ENCODE data around the gene HAUS7. TPM values are rescaled to one million over a fixed set of nuclear protein-coding genes. Genes with fewer than 3 reads are reported as not detected.

HAUS7 gene
- total RNA-seq, 1 experiment from 2014 or later: 59.9 TPM

DNA sequence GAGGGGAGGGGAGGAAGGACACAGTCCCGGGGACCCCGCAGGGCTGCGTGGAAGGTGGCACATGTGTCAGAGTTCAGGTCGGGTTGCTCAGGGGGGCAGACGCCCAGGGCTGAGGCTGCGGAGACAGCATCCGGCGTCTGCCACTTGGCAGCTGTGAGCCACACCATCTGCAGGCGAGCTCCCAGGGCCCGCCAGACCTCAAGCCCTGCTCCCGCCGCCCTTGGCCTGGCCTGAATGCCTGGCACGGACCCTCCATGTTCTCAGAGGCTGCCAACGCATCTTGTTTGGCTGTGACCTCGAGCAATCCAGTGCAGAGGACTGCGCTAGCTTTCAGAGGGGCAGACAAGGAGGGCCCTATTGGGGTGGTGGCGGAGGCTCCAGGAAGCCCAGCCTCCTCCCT, 29.5 kb upstream of the HAUS7 start:
- TF ChIP-seq, protein P1, sequence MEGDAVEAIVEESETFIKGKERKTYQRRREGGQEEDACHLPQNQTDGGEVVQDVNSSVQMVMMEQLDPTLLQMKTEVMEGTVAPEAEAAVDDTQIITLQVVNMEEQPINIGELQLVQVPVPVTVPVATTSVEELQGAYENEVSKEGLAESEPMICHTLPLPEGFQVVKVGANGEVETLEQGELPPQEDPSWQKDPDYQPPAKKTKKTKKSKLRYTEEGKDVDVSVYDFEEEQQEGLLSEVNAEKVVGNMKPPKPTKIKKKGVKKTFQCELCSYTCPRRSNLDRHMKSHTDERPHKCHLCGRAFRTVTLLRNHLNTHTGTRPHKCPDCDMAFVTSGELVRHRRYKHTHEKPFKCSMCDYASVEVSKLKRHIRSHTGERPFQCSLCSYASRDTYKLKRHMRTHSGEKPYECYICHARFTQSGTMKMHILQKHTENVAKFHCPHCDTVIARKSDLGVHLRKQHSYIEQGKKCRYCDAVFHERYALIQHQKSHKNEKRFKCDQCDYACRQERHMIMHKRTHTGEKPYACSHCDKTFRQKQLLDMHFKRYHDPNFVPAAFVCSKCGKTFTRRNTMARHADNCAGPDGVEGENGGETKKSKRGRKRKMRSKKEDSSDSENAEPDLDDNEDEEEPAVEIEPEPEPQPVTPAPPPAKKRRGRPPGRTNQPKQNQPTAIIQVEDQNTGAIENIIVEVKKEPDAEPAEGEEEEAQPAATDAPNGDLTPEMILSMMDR (IDR thresholded peaks at IDR 0.05): no peak
- no peak for TF ChIP-seq SIN3A (IDR thresholded peaks at IDR 0.05; ENCODE audit: borderline replicate concordance, insufficient read depth, low read depth, low read length)
- TF ChIP-seq TCF7L2 (IDR thresholded peaks at IDR 0.05; ENCODE audit: low read depth, low read length): no peak
- TF ChIP-seq, protein P2, sequence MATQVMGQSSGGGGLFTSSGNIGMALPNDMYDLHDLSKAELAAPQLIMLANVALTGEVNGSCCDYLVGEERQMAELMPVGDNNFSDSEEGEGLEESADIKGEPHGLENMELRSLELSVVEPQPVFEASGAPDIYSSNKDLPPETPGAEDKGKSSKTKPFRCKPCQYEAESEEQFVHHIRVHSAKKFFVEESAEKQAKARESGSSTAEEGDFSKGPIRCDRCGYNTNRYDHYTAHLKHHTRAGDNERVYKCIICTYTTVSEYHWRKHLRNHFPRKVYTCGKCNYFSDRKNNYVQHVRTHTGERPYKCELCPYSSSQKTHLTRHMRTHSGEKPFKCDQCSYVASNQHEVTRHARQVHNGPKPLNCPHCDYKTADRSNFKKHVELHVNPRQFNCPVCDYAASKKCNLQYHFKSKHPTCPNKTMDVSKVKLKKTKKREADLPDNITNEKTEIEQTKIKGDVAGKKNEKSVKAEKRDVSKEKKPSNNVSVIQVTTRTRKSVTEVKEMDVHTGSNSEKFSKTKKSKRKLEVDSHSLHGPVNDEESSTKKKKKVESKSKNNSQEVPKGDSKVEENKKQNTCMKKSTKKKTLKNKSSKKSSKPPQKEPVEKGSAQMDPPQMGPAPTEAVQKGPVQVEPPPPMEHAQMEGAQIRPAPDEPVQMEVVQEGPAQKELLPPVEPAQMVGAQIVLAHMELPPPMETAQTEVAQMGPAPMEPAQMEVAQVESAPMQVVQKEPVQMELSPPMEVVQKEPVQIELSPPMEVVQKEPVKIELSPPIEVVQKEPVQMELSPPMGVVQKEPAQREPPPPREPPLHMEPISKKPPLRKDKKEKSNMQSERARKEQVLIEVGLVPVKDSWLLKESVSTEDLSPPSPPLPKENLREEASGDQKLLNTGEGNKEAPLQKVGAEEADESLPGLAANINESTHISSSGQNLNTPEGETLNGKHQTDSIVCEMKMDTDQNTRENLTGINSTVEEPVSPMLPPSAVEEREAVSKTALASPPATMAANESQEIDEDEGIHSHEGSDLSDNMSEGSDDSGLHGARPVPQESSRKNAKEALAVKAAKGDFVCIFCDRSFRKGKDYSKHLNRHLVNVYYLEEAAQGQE (IDR thresholded peaks at IDR 0.05; ENCODE audit: insufficient read depth in 1 of 2, low read depth in 2 of 2, low read length in 1 of 2): no peak
- TF ChIP-seq POLR2AphosphoS5 (IDR thresholded peaks at IDR 0.05; ENCODE audit: low read depth, low read length): no peak
- DNase-seq (ENCODE audit: low read depth, low spot score): no peak
- Histone ChIP-seq H3K27ac (ENCODE audit: low read length) (no peak overlapping the region), H3K4me1 (ENCODE audit: control insufficient read depth, insufficient read depth, low read length) (no peaks in the 10 kb centered on the region), H3K36me3 (ENCODE audit: control insufficient read depth, insufficient read depth, low read length) (no peaks in the 10 kb centered on the region), H3K27me3 (ENCODE audit: control insufficient read depth, insufficient read depth, low read length) (no peaks in the 10 kb centered on the region), H3K9me3 (ENCODE audit: control insufficient read depth, insufficient read depth, low read depth, low read length) (no peaks in the 10 kb centered on the region), H3K4me3 (ENCODE audit: low read depth in 2 of 2, low read length in 2 of 2) (no peak overlapping the region)
- ChIA-PET POLR2A (no interaction called here), CTCF (no interaction called here)
- intact Hi-C loops (cut with micrococcal nuclease; ENCODE audit: unreplicated experiment): no loop called here
- no peak for ATAC-seq
- BruUV-seq (replicated peaks): no TSS peak
- in situ Hi-C loops (cut with HindIII; ENCODE audit: low pct_unique_long_range_greater_than_20kb, low sequenced_read_pairs): no loop called here

DNA sequence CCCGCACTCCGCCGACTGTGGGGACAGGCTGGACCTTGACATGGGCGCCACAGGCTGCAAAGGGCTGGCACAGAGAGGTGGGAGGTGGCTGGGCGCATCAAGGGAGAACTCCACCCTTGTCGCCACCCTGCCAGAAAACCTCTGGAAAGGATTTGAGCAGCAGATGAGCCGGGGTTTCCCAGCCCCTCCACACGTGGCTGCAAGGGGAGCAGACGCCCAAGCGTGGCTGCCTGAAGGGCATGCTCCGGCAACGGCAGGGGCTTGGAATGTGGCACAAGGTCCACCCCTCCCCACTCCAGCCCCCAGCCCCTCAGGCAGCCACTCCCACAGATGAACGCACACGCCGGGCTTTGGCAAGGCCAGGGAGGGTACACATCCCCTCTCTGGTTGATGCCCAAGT, 29.0 kb upstream of the HAUS7 start:
- H3K9me3 ChIP-seq (ENCODE audit: control insufficient read depth, insufficient read depth, low read depth, low read length): no peaks in the 10 kb centered on the region
- DNase-seq (ENCODE audit: low read depth, low spot score) (no peak), ATAC-seq (no peak)
- TF ChIP-seq, protein P1 (IDR thresholded peaks at IDR 0.05): no peak
- TF ChIP-seq TCF7L2 (IDR thresholded peaks at IDR 0.05; ENCODE audit: low read depth, low read length) (no peak), POLR2AphosphoS5 (IDR thresholded peaks at IDR 0.05; ENCODE audit: low read depth, low read length) (no peak), SIN3A (IDR thresholded peaks at IDR 0.05; ENCODE audit: borderline replicate concordance, insufficient read depth, low read depth, low read length) (no peak)
- TF ChIP-seq, protein P2 (IDR thresholded peaks at IDR 0.05; ENCODE audit: insufficient read depth in 1 of 2, low read depth in 2 of 2, low read length in 1 of 2): no peak
- no peaks in the 10 kb centered on the region for H3K27me3 ChIP-seq (ENCODE audit: control insufficient read depth, insufficient read depth, low read length)
- BruUV-seq (replicated peaks): no TSS peak
- ChIA-PET POLR2A (no interaction called here), CTCF (no interaction called here)
- no peaks in the 10 kb centered on the region for H3K36me3 ChIP-seq (ENCODE audit: control insufficient read depth, insufficient read depth, low read length)
- H3K27ac ChIP-seq (ENCODE audit: low read length): no peak overlapping the region
- intact Hi-C loops (cut with micrococcal nuclease; ENCODE audit: unreplicated experiment): no loop called here
- no peaks in the 10 kb centered on the region for H3K4me1 ChIP-seq (ENCODE audit: control insufficient read depth, insufficient read depth, low read length)
- no peak overlapping the region for H3K4me3 ChIP-seq (ENCODE audit: low read depth in 2 of 2, low read length in 2 of 2)
- in situ Hi-C loops (cut with HindIII; ENCODE audit: low pct_unique_long_range_greater_than_20kb, low sequenced_read_pairs): no loop called here
